HEK293 (cell line): ENCODE results near the gene SOX13.

ENCODE experiments used
- CTCF ChIA-PET: fragments of 350-600 bp; formaldehyde crosslinking; extraction: SDS; loops from one replicate; lab custom pipeline; 2021; ENCODE audit warnings: antibody characterized with exemption; lab: Yijun Ruan, JAX
- POLR2A ChIA-PET: fragments of 300-600 bp; formaldehyde crosslinking; extraction: SDS; loops from one replicate; lab custom pipeline; 2020; ENCODE audit warnings: antibody characterized with exemption, inconsistent platforms; lab: Yijun Ruan, JAX
- H3K27ac ChIP-seq: fragments of 200-500 bp; sonication (Bioruptor generic); 2 replicates; pipeline ENCODE4 v1.5.1; 2014; ENCODE audit warnings: low read depth, low read length, control low read depth, inconsistent platforms; ENCODE audit errors: extremely low read depth
- H3K36me3 ChIP-seq, 2 experiments: fragments of 200-500 bp in 1 of 2; sonication (Bioruptor generic) in 1 of 2; 1 replicate in 1 of 2; 2 replicates in 1 of 2; pipeline ENCODE4 v1.5.1; 2014 to 2017; ENCODE audit warnings: inconsistent platforms in 2 of 2, low read length in 2 of 2; ENCODE audit not compliant: control insufficient read depth in 2 of 2, insufficient read depth in 1 of 2
- H3K4me1 ChIP-seq: fragments of 200-500 bp; sonication (Bioruptor generic); 2 replicates; pipeline ENCODE4 v1.5.1; 2014; ENCODE audit warnings: mild to moderate bottlenecking, low read length, inconsistent platforms; ENCODE audit not compliant: control insufficient read depth, insufficient read depth
- H3K4me3 ChIP-seq: 2 replicates; pipeline ENCODE4 v1.5.1; 2011; ENCODE audit warnings: low read depth, mild to moderate bottlenecking, control low read depth, low read length, moderate library complexity
- H3K9me3 ChIP-seq: fragments of 200-500 bp; sonication (Bioruptor generic); 2 replicates; pipeline ENCODE4 v1.5.1; 2014; ENCODE audit warnings: low read depth, low read length, inconsistent platforms; ENCODE audit not compliant: control insufficient read depth, insufficient read depth
- GLI4 ChIP-seq: fragments of 450-650 bp; formaldehyde crosslinking; IDR thresholded peaks from 2 replicates; pipeline ENCODE4 v1.5.1; 2016; ENCODE audit warnings: missing biosample characterization, missing genetic modification characterization
- GLIS1 ChIP-seq: fragments of 450-650 bp; formaldehyde crosslinking; IDR thresholded peaks from 2 replicates; pipeline ENCODE4 v1.5.1; 2016; ENCODE audit warnings: missing biosample characterization, missing genetic modification characterization
- PRDM10 ChIP-seq: fragments of 450-650 bp; formaldehyde crosslinking; IDR thresholded peaks from 2 replicates; pipeline ENCODE4 v1.5.1; 2016; ENCODE audit warnings: missing biosample characterization, missing genetic modification characterization
- ZBTB11 ChIP-seq: fragments of 450-650 bp; formaldehyde crosslinking; conservative IDR thresholded peaks from 2 replicates; pipeline ENCODE4 v1.5.1; 2016; ENCODE audit warnings: low read depth, missing biosample characterization, missing genetic modification characterization
- ZBTB8A ChIP-seq: fragments of 450-650 bp; formaldehyde crosslinking; IDR thresholded peaks from 2 replicates; pipeline ENCODE4 v1.5.1; 2016; ENCODE audit warnings: missing biosample characterization, missing genetic modification characterization
- ZFP3 ChIP-seq: fragments of 450-650 bp; formaldehyde crosslinking; IDR thresholded peaks from 2 replicates; pipeline ENCODE4 v1.5.1; 2016; ENCODE audit warnings: low read depth, missing biosample characterization, missing genetic modification characterization
- ZFP37 ChIP-seq: fragments of 450-650 bp; formaldehyde crosslinking; IDR thresholded peaks from 2 replicates; pipeline ENCODE4 v1.5.1; 2016; ENCODE audit warnings: missing biosample characterization, missing genetic modification characterization
- ZNF2 ChIP-seq: fragments of 450-650 bp; formaldehyde crosslinking; IDR thresholded peaks from 2 replicates; pipeline ENCODE4 v1.5.1; 2016; ENCODE audit warnings: missing biosample characterization, missing genetic modification characterization
- ZNF214 ChIP-seq: fragments of 450-650 bp; formaldehyde crosslinking; IDR thresholded peaks from 2 replicates; pipeline ENCODE4 v1.5.1; 2017; ENCODE audit warnings: missing biosample characterization, mild to moderate bottlenecking, missing genetic modification characterization, borderline replicate concordance
- ZNF292 ChIP-seq: fragments of 450-650 bp; formaldehyde crosslinking; IDR thresholded peaks from 2 replicates; pipeline ENCODE4 v1.5.1; 2016; ENCODE audit warnings: low read depth, missing biosample characterization, missing genetic modification characterization, borderline replicate concordance
- ZNF341 ChIP-seq: fragments of 450-650 bp; formaldehyde crosslinking; IDR thresholded peaks from 2 replicates; pipeline ENCODE4; 2016; ENCODE audit warnings: low read depth, missing biosample characterization, missing genetic modification characterization
- ZNF404 ChIP-seq: fragments of 450-650 bp; formaldehyde crosslinking; IDR thresholded peaks from 2 replicates; pipeline ENCODE4 v1.5.1; 2017; ENCODE audit warnings: missing biosample characterization, missing genetic modification characterization
- ZNF433 ChIP-seq: fragments of 450-650 bp; formaldehyde crosslinking; IDR thresholded peaks from 2 replicates; pipeline ENCODE4 v1.5.1; 2016; ENCODE audit warnings: missing biosample characterization, missing genetic modification characterization, low read depth
- ZNF521 ChIP-seq: fragments of 450-650 bp; formaldehyde crosslinking; IDR thresholded peaks from 2 replicates; pipeline ENCODE4 v1.5.1; 2017; ENCODE audit warnings: missing biosample characterization, mild to moderate bottlenecking, missing genetic modification characterization
- ZNF639 ChIP-seq: fragments of 450-650 bp; formaldehyde crosslinking; IDR thresholded peaks from 2 replicates; pipeline ENCODE4 v1.5.1; 2016; ENCODE audit warnings: missing biosample characterization, missing genetic modification characterization
- ZNF692 ChIP-seq: fragments of 450-650 bp; formaldehyde crosslinking; IDR thresholded peaks from 2 replicates; pipeline ENCODE4 v1.5.1; 2016; ENCODE audit warnings: missing biosample characterization, missing genetic modification characterization
- ZNF701 ChIP-seq: fragments of 450-650 bp; formaldehyde crosslinking; IDR thresholded peaks from 2 replicates; pipeline ENCODE4 v1.5.1; 2016; ENCODE audit warnings: missing biosample characterization, missing genetic modification characterization
- TF ChIP-seq, protein P1 (sequence below): fragments of 450-650 bp; formaldehyde crosslinking; IDR thresholded peaks from 2 replicates; pipeline ENCODE4 v1.5.1; 2017; ENCODE audit warnings: missing biosample characterization, missing genetic modification characterization
- TF ChIP-seq, protein P2 (sequence below): fragments of 450-650 bp; formaldehyde crosslinking; IDR thresholded peaks from 2 replicates; pipeline ENCODE4 v1.5.1; 2016; ENCODE audit warnings: missing biosample characterization, missing genetic modification characterization

The SOX13 gene

DNA sequence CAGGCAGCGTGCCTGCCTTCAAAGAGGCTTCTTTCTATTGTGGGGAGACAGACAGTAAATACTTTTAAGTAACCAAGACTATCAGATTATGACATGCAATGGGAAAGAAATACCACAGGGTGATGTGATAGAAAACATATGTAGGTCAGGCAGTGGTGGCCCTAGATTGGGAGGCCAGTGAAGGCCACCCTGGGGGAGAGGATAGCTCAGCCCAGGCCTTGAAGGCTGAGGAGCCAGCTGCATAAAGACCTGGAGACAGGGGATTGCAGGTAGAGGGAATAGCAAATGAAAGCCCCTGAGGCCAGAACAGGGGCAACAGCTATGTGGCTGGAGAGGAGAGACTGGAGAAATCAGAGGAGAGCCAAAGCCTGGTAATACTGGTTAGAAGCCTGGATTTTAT lies 4.0 kb downstream of the SOX13 start:
- POLR2A ChIA-PET = no interaction called here
- Histone ChIP-seq H3K4me1 (peaks cover 21% of the 10 kb centered on the region), H3K9me3 (no peaks in the 10 kb centered on the region), H3K27ac (no peak overlapping the region), H3K36me3 (no peaks in the 10 kb centered on the region), H3K4me3 (no peak overlapping the region)
- CTCF ChIA-PET = interaction anchor here (0.6 kb wide), 1 partner anchor 108 kb away, joined by 4 read pairs; no protein-coding TSS in a partner anchor
- TF ChIP-seq GLI4 (tag by site-specific recombination) = no peak
- TF ChIP-seq ZNF692 = no peak
- 0 out of 2 replicates have a peak, but pooled peaks have one; percentile 9 for TF ChIP-seq ZNF341 (tag by site-specific recombination)
- peak; percentile 11; the same call in 1 of the 2 replicates for TF ChIP-seq GLIS1 (tag by site-specific recombination)

GRCh38 chr1:204077979-204078696 lies 5.2 kb downstream of the SOX13 start:
- no peak overlapping the region; the same call in 1 of the 2 replicates for H3K27ac ChIP-seq
- TF ChIP-seq ZFP3 (no peak), ZNF214 (no peak), ZFP37 (no peak), ZBTB8A (peak; percentile 67), ZNF639 (tag by site-specific recombination) (no peak), ZNF433 (no peak), ZNF404 (no peak), PRDM10 (tag by site-specific recombination) (peak; percentile 27), ZNF292 (tag by site-specific recombination) (no peak), ZBTB11 (tag by site-specific recombination) (peak; percentile 72), ZNF2 (no peak), ZNF521 (tag by site-specific recombination) (no peak), ZNF701 (tag by site-specific recombination) (no peak)
- TF ChIP-seq, protein P1, sequence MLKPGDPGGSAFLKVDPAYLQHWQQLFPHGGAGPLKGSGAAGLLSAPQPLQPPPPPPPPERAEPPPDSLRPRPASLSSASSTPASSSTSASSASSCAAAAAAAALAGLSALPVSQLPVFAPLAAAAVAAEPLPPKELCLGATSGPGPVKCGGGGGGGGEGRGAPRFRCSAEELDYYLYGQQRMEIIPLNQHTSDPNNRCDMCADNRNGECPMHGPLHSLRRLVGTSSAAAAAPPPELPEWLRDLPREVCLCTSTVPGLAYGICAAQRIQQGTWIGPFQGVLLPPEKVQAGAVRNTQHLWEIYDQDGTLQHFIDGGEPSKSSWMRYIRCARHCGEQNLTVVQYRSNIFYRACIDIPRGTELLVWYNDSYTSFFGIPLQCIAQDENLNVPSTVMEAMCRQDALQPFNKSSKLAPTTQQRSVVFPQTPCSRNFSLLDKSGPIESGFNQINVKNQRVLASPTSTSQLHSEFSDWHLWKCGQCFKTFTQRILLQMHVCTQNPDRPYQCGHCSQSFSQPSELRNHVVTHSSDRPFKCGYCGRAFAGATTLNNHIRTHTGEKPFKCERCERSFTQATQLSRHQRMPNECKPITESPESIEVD = no peak
- TF ChIP-seq, protein P2, sequence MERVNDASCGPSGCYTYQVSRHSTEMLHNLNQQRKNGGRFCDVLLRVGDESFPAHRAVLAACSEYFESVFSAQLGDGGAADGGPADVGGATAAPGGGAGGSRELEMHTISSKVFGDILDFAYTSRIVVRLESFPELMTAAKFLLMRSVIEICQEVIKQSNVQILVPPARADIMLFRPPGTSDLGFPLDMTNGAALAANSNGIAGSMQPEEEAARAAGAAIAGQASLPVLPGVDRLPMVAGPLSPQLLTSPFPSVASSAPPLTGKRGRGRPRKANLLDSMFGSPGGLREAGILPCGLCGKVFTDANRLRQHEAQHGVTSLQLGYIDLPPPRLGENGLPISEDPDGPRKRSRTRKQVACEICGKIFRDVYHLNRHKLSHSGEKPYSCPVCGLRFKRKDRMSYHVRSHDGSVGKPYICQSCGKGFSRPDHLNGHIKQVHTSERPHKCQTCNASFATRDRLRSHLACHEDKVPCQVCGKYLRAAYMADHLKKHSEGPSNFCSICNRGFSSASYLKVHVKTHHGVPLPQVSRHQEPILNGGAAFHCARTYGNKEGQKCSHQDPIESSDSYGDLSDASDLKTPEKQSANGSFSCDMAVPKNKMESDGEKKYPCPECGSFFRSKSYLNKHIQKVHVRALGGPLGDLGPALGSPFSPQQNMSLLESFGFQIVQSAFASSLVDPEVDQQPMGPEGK (tag by site-specific recombination) = no peak; the same call in 1 of the 2 replicates

More at GRCh38 chr1:204077979-204078696, 5.2 kb downstream of the SOX13 start:
- Histone ChIP-seq H3K9me3 (no peaks in the 10 kb centered on the region), H3K4me1 (peaks cover 21% of the 10 kb centered on the region), H3K36me3 (no peaks in the 10 kb centered on the region), H3K4me3 (no peak overlapping the region)
- ChIA-PET CTCF (interaction anchor here (1.1 to 1.4 kb wide), 2 partner anchors 32 to 84 kb away, joined by 3 to 4 read pairs; no protein-coding TSS in a partner anchor), POLR2A (interaction anchor here (0.5 kb wide), 1 partner anchor 282 kb away, joined by 3 read pairs; the partner anchor contains the start of gene PLEKHA6)
